ENCODE measurements around the gene PTGDR2. TPM values are rescaled to one million over a fixed set of nuclear protein-coding genes. Genes with fewer than 3 reads are reported as not detected.

Gene PTGDR2
- total RNA-seq, 4 donors from 2014 or later: 0.31 to 2.7 (median 0.85) TPM; not detected in 1

DNA sequence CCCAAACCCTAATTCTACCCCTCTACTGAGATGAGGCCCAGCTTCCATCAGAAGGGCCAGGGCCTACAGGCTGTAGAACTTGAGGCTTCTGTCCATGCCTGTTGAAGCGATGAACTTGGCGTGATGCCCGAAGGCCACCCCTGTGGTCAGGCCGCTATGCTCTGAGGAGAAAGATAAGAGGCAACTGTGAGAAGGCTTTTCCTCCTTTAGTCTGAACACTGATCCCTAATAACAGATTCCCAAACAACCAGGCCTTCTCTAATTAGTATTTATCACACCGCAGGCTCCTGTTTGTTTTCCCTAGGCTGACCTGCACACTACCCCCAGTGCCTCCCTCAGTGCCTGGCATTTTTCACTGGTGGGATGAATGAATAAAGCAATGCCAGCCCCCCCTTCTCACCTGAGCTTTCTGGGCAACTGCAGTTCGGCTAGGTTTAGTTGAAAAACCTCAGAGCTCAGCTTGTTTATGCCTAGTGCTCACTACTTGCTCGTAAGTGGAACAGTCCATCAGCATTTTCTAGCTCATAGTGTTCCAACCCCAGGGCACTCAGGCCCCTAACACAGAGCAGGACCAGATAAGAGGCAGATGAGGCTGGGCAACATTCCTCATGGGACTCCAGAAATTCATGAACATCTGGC, 35.5 kb upstream of the PTGDR2 start:
- intact Hi-C loops (cut with DNase I): no loop called here
- Histone ChIP-seq H3K27ac (peak overlapping the region in 1 of 4 donors; percentile 28), H3K36me3 (peaks cover 3 to 74% (median 27%) of the 10 kb centered on the region in 3 donors), H3K4me3 (no peak overlapping the region), H3K4me1 (peaks cover 0 to 18% (median 0%) of the 10 kb centered on the region in 3 donors), H3K27me3 (no peaks in the 10 kb centered on the region), H3K9me3 (no peaks in the 10 kb centered on the region)
- WGBS, 2 donors: 83 to 84% methylated on average over 5 to 7 of the region's 7 CpGs
- no peak for TF ChIP-seq POLR2A (IDR thresholded peaks at IDR 0.05)
- TF ChIP-seq, protein P1, sequence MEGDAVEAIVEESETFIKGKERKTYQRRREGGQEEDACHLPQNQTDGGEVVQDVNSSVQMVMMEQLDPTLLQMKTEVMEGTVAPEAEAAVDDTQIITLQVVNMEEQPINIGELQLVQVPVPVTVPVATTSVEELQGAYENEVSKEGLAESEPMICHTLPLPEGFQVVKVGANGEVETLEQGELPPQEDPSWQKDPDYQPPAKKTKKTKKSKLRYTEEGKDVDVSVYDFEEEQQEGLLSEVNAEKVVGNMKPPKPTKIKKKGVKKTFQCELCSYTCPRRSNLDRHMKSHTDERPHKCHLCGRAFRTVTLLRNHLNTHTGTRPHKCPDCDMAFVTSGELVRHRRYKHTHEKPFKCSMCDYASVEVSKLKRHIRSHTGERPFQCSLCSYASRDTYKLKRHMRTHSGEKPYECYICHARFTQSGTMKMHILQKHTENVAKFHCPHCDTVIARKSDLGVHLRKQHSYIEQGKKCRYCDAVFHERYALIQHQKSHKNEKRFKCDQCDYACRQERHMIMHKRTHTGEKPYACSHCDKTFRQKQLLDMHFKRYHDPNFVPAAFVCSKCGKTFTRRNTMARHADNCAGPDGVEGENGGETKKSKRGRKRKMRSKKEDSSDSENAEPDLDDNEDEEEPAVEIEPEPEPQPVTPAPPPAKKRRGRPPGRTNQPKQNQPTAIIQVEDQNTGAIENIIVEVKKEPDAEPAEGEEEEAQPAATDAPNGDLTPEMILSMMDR (IDR thresholded peaks at IDR 0.05): no peak
- no peak for DNase-seq

DNA sequence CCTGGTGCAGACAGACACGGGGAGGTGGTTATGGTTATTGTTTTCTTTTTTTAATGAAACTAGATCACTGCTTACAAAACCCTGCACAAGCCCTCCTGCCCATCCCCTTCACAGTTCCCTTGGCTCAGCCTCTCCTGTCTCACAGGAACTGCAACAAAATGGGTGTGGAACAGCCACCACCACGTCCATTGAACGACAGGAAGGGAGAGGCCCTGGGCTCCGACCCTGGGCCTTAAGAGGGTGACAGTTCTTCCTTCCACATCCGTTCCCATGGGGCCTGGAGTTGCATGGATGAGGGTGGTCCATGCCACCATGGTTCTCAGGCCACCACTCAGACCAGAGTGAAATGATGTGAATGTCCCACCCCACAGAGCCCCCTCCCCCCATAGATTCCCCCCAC, 34.9 kb upstream of the PTGDR2 start:
- 40 to 60% methylated on average over 4 to 5 of the region's 5 CpGs for WGBS, 2 donors
- Histone ChIP-seq H3K27ac (peak overlapping the region in 1 of 4 donors; percentile 28), H3K27me3 (no peaks in the 10 kb centered on the region), H3K4me1 (peaks cover 0 to 18% (median 0%) of the 10 kb centered on the region in 3 donors), H3K36me3 (peaks cover 3 to 69% (median 22%) of the 10 kb centered on the region in 3 donors), H3K4me3 (no peak overlapping the region), H3K9me3 (no peaks in the 10 kb centered on the region)
- intact Hi-C loops (cut with DNase I): no loop called here
- no peak for DNase-seq
- TF ChIP-seq, protein P1 (IDR thresholded peaks at IDR 0.05): no peak
- TF ChIP-seq POLR2A (IDR thresholded peaks at IDR 0.05): no peak

DNA sequence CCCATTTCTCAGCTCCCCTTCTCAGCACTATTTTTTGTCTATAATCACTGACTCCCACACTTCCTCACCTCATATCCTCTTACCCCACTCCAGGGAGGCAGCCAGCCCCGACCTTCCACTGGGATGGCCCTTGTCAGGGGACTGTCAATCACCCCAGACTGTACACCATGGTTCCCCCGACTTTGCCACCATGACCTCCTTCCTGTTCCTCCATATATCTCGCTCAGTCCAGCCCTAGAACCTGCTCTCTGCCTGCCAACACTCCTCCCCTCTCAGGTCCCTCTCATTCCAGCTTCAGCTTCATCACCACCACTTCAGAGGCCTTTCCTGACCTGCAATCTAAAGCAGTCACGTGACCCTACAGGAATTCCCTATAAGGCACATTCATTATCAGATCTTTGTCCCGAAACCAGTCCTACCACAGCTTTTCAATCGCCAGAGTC, 34.1 kb upstream of the PTGDR2 start:
- peaks cover 3 to 61% (median 15%) of the 10 kb centered on the region in 3 donors for H3K36me3 ChIP-seq
- H3K27me3 ChIP-seq: no peaks in the 10 kb centered on the region
- no peaks in the 10 kb centered on the region for H3K9me3 ChIP-seq
- TF ChIP-seq, protein P1 (IDR thresholded peaks at IDR 0.05): no peak
- TF ChIP-seq POLR2A (IDR thresholded peaks at IDR 0.05): no peak
- H3K27ac ChIP-seq: no peak overlapping the region
- DNase-seq: no peak
- 59 to 64% methylated on average over 6 of the region's 6 CpGs for WGBS, 2 donors
- intact Hi-C loops (cut with DNase I): no loop called here
- H3K4me1 ChIP-seq: peaks cover 0 to 18% (median 0%) of the 10 kb centered on the region in 3 donors
- H3K4me3 ChIP-seq: no peak overlapping the region

DNA sequence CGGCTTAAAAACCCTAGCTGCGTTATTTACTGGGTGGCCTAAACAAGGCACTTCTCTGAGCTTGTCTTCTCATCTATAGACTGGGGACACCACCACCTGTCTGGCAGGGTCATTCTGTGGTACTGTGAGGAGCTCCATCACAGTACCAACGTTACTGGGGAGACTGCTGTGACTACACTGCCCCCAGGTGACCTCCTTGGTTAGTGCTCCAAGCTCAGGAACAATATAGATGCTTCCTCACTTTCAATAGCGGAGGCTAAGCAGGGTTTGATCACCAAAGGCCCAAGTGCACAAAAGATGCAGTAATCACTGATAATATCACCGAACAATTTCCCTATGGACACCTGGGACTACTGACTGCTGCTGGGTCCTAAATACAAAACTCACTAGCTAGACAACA, 31.8 kb upstream of the PTGDR2 start:
- WGBS, 2 donors: 61 to 66% methylated on average over 4 to 5 of the region's 5 CpGs
- intact Hi-C loops (cut with DNase I): no loop called here
- no peak for DNase-seq
- TF ChIP-seq, protein P1 (IDR thresholded peaks at IDR 0.05): peak in 3 of 6 experiments; percentile 26 to 55 (median 53)
- no peak for TF ChIP-seq POLR2A (IDR thresholded peaks at IDR 0.05)
- Histone ChIP-seq H3K4me1 (peaks cover 0 to 18% (median 0%) of the 10 kb centered on the region in 3 donors), H3K4me3 (no peak overlapping the region), H3K27me3 (no peaks in the 10 kb centered on the region), H3K36me3 (peaks cover 0 to 38% (median 2%) of the 10 kb centered on the region in 3 donors), H3K27ac (no peak overlapping the region), H3K9me3 (no peaks in the 10 kb centered on the region)

DNA sequence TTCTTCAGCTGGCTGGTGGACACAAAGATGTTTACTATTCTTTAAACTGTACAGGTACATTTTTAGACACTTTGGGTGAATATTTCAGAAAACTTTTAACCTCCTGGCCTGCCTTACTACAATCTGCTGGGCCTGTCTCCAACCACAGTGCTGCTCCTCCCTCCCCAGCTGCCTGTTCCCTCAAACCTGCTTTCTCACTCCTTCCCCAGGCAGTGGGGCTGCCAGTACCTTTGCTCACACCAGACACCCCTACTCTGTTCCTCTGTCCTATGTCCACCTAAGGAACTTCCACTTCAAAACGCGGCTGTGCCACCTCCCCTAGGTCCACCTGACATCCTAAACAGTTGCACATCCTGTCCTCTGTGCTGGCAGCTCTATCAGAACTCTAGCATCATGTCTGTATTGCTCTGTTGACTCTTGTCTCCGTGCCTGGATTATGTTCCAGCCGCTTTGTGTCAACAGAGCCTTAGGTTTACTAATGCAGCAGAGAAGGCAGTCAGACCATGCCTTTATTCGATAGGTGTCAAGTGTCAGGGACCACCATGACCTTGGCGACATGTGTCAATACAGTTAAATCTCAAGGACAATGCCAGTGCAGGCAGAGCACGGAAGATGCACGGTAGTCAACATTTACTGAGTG, 25.0 kb upstream of the PTGDR2 start:
- Histone ChIP-seq H3K36me3 (peaks cover 0 to 34% (median 0%) of the 10 kb centered on the region in 3 donors), H3K4me1 (peaks cover 0 to 12% (median 9%) of the 10 kb centered on the region in 3 donors), H3K9me3 (no peaks in the 10 kb centered on the region), H3K4me3 (no peak overlapping the region), H3K27me3 (no peaks in the 10 kb centered on the region), H3K27ac (no peak overlapping the region)
- WGBS, 2 donors: 66 to 78% methylated on average over 5 to 8 of the region's 8 CpGs
- intact Hi-C loops (cut with DNase I): no loop called here
- no peak for DNase-seq
- TF ChIP-seq, protein P1 (IDR thresholded peaks at IDR 0.05): no peak
- TF ChIP-seq POLR2A (IDR thresholded peaks at IDR 0.05): no peak

Measured in esophagus squamous epithelium (tissue), 5 donors.